NCI-H146 treated with DMSO at 0.1 percent for 48 hours (cell line): Measurements from ENCODE around the gene PWP1.
A peak's percentile ranks its signal among the peaks of the same experiment; 100 is the strongest.

Source experiments
- DNase-seq: peaks from one replicate; lab custom pipeline; 2025; ENCODE audit not compliant: unreplicated experiment; lab: John Stamatoyannopoulos, UW

PWP1 gene

DNA sequence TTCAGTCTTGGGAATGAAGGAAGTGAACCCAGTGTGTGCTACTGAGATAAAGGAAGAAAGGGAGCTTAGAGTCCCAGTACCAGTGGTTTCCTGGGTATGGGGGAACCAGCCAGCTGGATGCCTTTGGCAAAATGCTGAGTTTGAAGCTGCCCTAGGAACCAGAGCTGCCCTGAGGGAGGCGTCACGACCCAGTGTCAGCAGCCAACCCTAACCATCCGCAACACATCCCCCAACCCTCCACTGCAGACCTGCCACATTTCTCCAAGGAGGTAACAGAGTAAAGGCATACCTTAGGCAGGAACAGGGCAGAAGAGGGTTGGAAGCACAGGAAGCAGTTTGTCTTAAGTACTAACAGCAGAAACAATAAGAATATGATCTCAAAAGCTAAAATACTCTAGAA lies 46.8 kb downstream of the PWP1 start:
- no peak for DNase-seq

DNA sequence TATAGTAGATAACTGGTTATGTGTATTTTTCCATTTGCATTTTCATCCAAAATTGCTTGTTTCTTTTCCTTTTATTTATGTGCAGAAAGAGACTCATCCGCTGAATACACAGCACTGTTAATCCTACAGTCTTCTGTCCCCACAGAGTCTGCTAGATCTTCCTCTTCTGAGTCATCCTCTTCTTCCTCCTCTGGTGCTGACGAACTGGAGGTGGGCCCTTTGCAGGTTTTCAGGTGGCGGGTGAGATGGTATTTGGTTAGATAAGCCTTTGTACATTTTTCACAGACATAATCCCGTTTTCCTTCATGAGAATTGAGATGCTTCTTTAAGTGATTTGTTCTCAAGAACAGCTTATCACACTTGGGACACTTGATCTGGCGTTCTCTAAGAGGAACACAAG lies 48.5 kb downstream of the PWP1 start:
- no peak for DNase-seq

DNA sequence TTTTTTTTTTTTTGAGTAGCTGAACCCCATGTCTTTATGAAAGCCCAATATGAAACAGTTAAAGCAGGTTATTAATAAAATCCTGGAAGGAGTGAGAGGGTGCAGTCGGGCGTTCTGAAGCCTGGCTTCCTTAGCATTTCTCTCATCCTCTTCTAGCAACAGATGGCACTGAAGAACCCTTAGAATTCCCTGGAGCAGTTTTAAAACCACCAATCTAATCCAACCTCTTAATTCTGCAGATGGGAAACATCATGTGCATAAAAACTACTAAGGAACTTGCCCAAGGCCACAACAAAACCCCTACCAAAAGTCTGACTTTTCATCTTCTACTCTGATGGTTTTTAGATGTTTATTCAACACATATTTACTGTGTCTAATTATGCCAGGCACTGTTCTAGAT lies 50.2 kb downstream of the PWP1 start:
- DNase-seq, result no peak

DNA sequence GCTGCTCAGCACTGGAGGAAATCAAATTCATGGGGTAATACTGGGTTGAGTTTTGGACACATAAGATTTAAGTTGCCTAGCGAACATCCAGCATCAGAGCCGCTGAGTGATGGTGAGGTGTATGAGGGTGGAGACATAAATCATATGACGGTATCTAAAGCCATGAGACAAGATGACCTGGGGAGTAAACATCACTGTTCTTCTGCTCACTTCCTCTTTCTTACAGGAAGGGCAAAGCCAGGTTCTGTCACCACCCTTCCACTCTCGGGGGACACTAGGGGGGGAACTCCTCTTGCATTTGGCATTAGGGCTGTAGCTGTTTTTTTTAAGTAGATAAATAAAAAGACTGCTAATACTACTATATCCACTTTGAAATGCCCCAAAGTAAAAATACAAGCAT lies 51.3 kb downstream of the PWP1 start:
- DNase-seq, result no peak

DNA sequence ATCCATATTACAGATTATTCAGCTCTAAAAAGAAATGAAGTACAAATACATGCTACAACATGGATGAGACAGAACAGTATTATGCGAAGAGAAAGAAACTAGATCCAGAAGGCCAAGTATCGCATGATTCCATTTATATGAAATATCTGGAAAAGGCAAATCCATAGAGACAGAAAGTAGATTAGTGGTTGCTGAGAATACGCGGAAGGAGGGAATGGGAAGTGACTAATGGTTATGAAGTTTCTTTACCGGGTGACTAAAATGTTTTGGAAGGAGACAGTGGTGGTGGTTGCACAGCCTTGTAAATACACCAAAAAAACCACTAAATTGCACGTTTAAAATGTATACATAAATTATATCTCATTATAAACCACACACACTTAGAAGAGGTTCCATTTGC lies 62.9 kb downstream of the PWP1 start:
- DNase-seq, result no peak

DNA sequence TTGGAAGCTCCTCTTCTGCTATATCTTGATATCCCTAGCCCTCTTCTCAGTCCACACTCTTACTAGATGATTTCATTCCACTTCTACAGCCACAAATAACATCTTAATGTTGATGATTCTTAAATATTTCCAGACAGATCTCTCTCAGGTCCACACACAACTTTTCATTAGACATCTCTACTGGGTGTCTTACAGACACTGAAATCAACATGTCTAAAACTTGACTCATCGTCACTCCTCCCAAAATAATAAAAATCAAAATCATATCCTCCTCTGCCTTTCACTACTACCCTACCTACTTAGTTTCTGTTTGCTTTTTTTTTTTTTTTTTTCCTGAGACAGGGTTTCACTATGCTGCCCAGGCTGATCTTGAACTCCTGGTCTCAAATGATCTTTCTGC lies 63.5 kb downstream of the PWP1 start:
- no peak for DNase-seq

DNA sequence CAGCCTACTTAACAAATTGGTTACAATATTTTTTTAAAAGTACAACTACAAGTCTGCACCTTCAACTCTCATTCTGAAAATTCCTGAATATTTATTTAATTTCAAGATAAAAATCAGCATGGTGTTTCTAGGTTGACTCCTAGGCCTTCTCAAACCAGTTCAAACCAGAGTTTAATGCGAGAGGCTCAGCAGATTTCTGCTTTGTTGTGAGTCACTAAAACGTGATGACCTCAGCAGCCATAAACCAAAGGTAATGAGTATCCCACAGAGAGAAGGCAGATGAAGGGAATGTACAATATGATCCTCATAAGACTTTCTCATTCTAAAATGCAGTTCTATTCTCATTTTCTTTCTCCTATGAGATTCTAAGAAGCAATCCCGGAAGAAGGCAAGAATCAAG lies 73.8 kb downstream of the PWP1 start:
- peak; percentile 11 for DNase-seq

DNA sequence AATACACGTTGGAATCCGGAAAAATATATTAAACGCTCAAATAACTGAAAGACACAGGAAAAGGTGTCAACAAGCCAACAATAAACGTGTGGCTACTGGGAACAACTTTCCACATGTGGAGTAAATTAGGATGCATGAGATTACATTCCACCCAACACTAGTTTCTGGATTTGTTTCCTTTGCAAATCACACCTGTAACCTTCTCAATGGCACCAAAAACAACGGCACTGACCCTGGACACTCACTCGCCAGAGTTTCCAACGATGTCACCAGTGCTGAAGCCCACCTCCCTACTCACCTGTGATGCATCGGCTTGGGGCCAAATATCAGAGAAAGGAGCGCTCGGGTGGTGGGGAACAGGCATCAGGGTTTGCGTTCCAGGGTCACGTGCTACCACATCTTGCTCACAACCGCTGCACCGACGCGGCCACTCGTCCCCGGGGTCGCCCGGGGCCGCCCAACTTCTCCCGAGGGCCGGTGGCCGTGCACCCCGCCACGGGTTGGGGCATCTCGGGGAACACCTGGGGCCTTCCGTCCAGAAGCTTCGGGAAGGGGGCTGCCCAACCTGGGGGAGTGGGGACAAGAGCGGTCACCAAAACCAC lies 74.7 kb downstream of the PWP1 start:
- peak; percentile 24 for DNase-seq

DNA sequence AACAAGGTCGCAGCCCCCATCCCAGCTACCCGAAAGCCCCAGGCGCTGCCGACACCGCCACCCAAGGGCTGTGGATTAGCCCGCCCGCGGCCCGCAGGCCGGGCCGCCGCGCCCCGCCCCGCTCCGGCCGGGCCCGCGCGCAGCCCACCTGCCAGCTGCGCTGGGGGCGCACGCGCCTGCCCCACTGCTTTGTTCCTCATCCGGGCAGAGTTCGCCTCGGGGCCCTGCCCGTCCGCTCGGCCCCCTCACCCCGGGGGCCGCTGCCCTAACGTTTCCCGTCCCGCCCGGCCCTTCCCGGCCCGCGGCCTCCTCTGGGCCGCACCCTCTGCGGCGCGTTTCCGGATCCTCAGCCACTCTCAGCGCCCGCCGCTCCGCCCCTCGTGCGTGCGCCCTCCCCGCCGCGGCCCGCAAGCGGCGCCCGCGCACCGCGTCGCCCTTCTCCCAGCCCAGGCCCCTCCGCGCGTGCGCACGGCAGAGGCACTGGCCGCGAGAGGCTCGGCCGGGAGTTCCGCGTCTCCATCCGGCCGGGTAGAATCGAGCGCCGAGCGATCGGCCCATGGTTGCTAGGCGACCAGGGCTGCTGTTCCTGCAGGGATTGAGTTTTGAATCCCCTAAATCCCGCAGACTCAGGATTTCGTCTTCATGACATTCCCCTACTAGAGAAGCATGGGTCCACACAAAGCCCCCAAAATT lies 75.4 kb downstream of the PWP1 start, which contains the start of gene PRDM4:
TSS of gene PRDM4 (minus strand) at position 329 of the 693 bp plus-strand sequence. CDS start 622 bp downstream, outside the sequence.
- peak; percentile 72 for DNase-seq

DNA sequence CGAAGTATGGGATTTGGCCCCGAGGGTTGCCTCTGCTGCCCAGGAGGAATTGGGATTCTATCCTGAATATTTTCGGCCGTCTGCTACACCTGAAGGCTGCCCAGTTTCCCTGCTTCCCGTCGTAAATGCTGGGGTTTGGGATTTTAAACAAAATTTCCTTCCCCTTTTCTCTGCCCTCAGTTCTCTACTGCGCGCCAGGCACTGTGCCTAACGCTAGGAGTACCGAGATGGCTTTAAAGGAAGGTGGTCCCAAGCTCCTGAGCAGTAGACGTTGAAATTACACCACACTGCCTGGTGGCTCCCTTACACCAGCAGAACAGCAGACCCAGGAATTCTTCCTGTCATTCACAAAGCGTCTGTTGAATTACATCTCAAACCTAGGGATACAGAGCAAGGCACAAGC lies 75.9 kb downstream of the PWP1 start:
- DNase-seq, result no peak
